DOHH2 (cell line): Measurements from ENCODE around the gene GABPB2.

Experiments used
- EZH2phosphoT487 ChIP-seq: fragments of 200-600 bp; sonication (generic); IDR thresholded peaks from 2 replicates; pipeline ENCODE4 v1.6.1; 2017; ENCODE audit warnings: borderline replicate concordance, mild to moderate bottlenecking, antibody characterized with exemption, low read length, moderate library complexity, mixed read lengths
- TF ChIP-seq, protein P1 (sequence below): fragments of 200-600 bp; sonication (generic); IDR thresholded peaks from one replicate; pipeline ENCODE4 v1.5.1; 2014; ENCODE audit warnings: antibody characterized with exemption, mild to moderate bottlenecking, low read depth, low read length; ENCODE audit not compliant: poor library complexity, severe bottlenecking

DNA sequence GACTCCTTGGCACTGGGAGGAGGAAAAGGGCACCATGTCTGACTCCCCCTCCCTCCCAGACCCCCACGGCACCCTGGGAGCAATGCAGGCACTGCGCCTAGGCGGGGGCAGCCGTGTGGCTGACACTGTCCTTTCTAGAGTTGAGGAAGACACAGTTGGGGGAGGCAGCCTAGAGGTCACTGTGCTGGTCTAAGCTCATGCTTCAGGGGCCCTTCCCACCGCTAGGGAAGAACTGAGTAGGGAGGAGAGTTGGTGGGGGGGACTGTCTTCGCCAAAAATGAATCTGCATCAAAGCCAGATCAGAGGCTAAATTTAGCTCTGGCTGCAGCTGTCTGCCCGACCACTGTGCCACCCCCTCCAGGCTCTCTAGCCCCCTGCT lies 72.5 kb downstream of the GABPB2 start:
- TF ChIP-seq, protein P1, sequence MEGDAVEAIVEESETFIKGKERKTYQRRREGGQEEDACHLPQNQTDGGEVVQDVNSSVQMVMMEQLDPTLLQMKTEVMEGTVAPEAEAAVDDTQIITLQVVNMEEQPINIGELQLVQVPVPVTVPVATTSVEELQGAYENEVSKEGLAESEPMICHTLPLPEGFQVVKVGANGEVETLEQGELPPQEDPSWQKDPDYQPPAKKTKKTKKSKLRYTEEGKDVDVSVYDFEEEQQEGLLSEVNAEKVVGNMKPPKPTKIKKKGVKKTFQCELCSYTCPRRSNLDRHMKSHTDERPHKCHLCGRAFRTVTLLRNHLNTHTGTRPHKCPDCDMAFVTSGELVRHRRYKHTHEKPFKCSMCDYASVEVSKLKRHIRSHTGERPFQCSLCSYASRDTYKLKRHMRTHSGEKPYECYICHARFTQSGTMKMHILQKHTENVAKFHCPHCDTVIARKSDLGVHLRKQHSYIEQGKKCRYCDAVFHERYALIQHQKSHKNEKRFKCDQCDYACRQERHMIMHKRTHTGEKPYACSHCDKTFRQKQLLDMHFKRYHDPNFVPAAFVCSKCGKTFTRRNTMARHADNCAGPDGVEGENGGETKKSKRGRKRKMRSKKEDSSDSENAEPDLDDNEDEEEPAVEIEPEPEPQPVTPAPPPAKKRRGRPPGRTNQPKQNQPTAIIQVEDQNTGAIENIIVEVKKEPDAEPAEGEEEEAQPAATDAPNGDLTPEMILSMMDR = no peak
- no peak for TF ChIP-seq EZH2phosphoT487
